HL-60 (cell line): ENCODE measurements around the gene ARL8A.
A peak's percentile ranks its signal among the peaks of the same experiment; 100 is the strongest.

Experiments used
- DNase-seq, 2 experiments: peaks; one replicate each; pipeline ENCODE4 v3.0.0-alpha.2; 2010 to 2020; ENCODE audit warnings: low read depth in 1 of 2, low spot score in 1 of 2
- H3K27ac ChIP-seq: fragments of 250-450 bp; sonication (Bioruptor Pico); replicated peaks from 2 replicates; pipeline ENCODE4 v1.5.1; 2020; ENCODE audit warnings: mild to moderate bottlenecking, moderate library complexity
- H3K27me3 ChIP-seq: fragments of 250-450 bp; sonication (Bioruptor Pico); 2 replicates; pipeline ENCODE4 v1.5.1; 2021; ENCODE audit warnings: mild to moderate bottlenecking, moderate library complexity; ENCODE audit not compliant: insufficient read depth, poor library complexity, severe bottlenecking
- H3K4me3 ChIP-seq: replicated peaks from 2 replicates; pipeline ENCODE4 v1.5.1; 2011; ENCODE audit warnings: mild to moderate bottlenecking, control low read depth, low read length; ENCODE audit not compliant: insufficient read depth
- CTCF ChIP-seq: IDR thresholded peaks from one replicate; pipeline ENCODE4 v1.5.1; 2011; ENCODE audit warnings: low read length, control low read depth, inconsistent platforms; ENCODE audit not compliant: insufficient read depth
- GABPA ChIP-seq: IDR thresholded peaks from 2 replicates; pipeline ENCODE4 v1.6.1; 2012; ENCODE audit warnings: low read depth
- POLR2AphosphoS5 ChIP-seq: IDR thresholded peaks from 2 replicates; pipeline ENCODE4 v1.6.1; 2012; ENCODE audit warnings: low read depth
- REST ChIP-seq: IDR thresholded peaks from 2 replicates; pipeline ENCODE4 v1.6.1; 2012; ENCODE audit warnings: low read depth; ENCODE audit not compliant: insufficient replicate concordance
- SPI1 ChIP-seq: IDR thresholded peaks from 2 replicates; pipeline ENCODE4 v1.6.1; 2012; ENCODE audit warnings: low read depth, mild to moderate bottlenecking, borderline replicate concordance

ARL8A gene

GRCh38 chr1:202162418-202163280 is 18.1 kb upstream of the ARL8A start:
- Histone ChIP-seq H3K27ac (peak overlapping the region; percentile 97), H3K4me3 (peak overlapping the region; percentile 56; the same call in 1 of the 2 replicates), H3K27me3 (no peaks in the 10 kb centered on the region)
- TF ChIP-seq SPI1 (peak; percentile 33; the same call in 1 of the 2 replicates), REST (no peak)
- peak; percentile 61 to 79 for DNase-seq

GRCh38 chr1:202162047-202162417 is 17.5 kb upstream of the ARL8A start:
- Histone ChIP-seq H3K27ac (peak overlapping the region; percentile 97), H3K27me3 (no peaks in the 10 kb centered on the region), H3K4me3 (peak overlapping the region; percentile 56)
- DNase-seq: peak; percentile 82 to 97
- TF ChIP-seq SPI1 (peak; percentile 47; the same call in 1 of the 2 replicates), POLR2AphosphoS5 (peak; percentile 70), CTCF (no peak)

- DNase-seq: peak; percentile 50 to 63
- peak overlapping the region; percentile 97 for H3K27ac ChIP-seq
- peak overlapping the region; percentile 56 for H3K4me3 ChIP-seq
- TF ChIP-seq POLR2AphosphoS5: no peak
- peak; percentile 84; the same call in 1 of the 2 replicates for TF ChIP-seq SPI1
- no peaks in the 10 kb centered on the region for H3K27me3 ChIP-seq
Measured at GRCh38 chr1:202161151-202162046, 16.9 kb upstream of the ARL8A start.

GRCh38 chr1:202160377-202160940 is 15.9 kb upstream of the ARL8A start, which contains the start of gene PTPN7:
Gene PTPN7 (minus strand): TSS chr1:202160602. CDS start chr1:202159402, 1,200 bp downstream.
- Histone ChIP-seq H3K27me3 (no peaks in the 10 kb centered on the region), H3K4me3 (peak within 1 kb of the TSS; percentile 56), H3K27ac (peak within 1 kb of the TSS; percentile 97)
- peak; percentile 85 to 90 for DNase-seq
- TF ChIP-seq GABPA: no peak
- TF ChIP-seq CTCF: peak; percentile 72
- no peak for TF ChIP-seq REST
- peak; percentile 58; the same call in 1 of the 2 replicates for TF ChIP-seq SPI1
- TF ChIP-seq POLR2AphosphoS5: peak; percentile 73; the same call in 1 of the 2 replicates
